HS-27A (cell line): ENCODE results near the gene DOCK6.
"Not testable (repeated sequence)": the region's sequence is repeated elsewhere in the genome, so short reads cannot be mapped to it uniquely, and the experiment has no call there.

ENCODE experiments used
- DNase-seq: peaks from one replicate; pipeline ENCODE4 v3.0.0-alpha.2; 2012; ENCODE audit warnings: low read depth, missing footprints

DOCK6 gene

DNA sequence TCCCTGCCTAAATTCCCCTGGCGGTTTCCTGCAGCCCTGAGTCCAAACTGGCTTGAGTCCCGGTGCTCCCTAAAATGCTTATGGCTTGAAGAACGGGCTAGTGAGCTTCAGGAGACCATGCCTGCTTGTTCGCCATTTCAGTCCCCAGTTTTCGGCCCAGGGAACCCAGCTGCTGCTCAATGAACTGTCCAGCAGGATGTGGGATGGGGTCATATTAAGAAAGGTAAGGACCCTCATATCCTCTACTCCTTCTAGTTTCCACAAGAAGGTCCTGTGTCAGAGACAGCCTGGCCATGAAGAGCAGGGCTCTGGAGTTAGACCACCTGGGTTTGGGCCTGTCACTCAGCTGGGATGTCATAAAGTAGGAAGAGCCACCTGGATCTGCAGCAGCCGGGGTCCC, 89.7 kb downstream of the DOCK6 start:
- DNase-seq: no peak

- DNase-seq: no peak
Observed at GRCh38 chr19:11171144-11171543, 91.2 kb downstream of the DOCK6 start.

GRCh38 chr19:11169896-11170678, 92.2 kb downstream of the DOCK6 start:
- DNase-seq: no peak

DNA sequence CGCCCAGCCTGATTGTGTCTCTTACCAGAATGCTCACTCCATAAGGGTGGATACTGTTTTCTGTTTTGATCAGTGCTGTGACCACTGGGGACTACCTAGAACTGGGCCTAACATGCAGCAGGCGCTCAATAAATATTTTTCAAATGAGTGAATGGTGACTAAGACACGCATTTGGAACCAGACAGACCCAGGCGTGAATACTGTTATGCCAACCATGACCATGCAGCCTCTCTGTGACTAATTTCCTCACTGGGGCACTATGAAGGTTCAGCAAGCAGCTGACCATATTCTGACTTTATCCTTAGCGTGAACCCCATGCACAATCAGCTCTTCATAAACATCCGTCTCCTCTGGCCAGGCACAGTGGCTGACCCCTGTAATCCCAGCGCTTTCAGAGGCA, 93.8 kb downstream of the DOCK6 start:
- DNase-seq: peak; percentile 88

DNA sequence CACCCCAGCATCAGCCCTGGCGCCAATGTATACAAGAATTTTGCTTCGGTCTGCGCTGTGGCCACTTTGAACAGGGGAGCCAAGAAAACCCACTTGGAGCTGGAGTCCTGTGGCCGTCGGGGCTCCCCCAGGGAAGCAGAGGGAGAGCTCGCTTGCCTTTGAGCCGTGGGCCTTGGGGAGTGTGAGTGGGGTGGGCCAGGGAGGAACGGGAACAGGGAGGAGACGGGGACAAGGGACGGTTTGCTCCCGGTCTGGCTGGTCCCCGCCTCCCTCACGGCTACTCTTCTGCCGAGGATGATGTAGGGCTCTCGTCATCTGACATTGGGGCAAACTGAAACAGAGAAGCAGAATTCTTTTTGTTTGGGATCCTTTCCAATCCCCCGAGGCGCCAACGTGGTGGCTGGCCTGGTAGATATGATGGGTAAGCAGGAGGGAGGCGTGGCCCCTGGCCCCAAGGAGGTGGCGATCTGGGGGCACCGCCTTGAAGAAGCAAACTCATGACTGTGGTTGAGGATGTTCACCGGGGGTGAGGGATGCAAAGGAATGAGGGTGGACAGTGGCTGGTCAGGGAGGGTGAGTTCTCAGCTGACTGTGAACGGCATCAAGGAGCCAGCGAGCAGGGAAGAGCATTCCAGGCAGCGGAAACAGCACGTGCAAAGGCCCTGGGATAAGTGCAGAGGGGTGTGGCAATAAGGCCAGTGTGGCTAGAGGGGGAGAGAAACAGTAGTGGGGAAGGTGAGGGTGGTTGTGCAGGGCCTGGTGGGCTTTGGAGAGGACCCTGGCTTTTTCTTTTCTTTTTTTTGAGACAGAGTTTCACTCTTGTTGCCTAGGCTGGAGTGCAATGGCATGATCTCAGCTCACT, 95.8 kb downstream of the DOCK6 start:
- no peak for DNase-seq

DNA sequence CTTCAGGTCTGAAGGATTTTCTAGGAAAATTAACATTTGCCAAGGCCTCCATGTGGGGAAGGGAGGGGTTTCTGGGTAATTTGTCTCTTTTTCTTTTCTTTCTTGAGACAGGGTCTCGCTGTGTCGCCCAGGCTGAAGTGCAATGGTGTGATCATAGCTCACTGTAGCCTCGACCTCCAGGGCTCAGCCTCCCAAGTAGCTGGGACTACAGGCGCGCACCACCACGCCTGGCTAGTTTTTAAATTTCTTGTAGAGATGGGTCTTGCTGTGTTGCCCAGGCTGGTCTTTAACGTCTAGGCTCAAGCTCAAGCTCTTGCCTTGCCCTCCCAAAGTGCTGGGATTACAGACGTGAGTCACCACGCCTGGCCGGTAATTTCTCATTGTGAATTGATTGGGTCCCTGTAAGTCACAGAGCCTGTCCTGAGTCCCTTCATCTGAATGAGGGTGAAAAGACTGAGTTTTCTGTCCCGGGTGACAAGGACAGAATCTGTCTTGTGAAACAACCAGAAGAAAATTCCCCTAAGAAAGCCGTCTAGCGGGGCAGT, 96.8 kb downstream of the DOCK6 start:
- no peak for DNase-seq

DNA sequence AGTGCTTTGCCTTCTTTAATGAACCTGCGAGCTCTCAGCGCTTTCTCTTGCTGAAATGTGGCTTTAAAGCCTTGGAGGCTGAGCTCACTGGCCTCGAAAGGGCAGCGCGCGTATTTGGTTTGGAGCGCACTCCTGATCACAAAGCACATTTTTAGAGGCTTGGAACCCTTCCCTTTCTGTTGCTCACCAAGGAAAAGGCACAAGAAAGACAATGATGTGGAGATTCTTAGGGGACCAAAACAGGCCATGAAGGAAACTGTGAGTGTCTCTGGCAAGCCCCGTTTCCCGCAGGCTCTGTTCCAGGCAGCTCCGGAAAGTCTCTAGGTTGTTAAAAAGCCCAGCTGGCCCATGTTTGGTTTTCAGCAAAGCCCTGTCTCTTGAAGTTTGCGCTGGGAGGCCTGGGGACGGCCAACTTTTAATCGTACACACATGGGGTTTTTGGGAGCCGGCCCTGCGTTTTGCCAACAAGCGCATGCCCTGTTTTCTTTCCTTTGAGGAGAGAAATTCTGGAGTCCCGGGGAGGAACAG, 97.4 kb downstream of the DOCK6 start:
- no peak for DNase-seq

GRCh38 chr19:11164296-11164695, 98.0 kb downstream of the DOCK6 start:
- no peak for DNase-seq

- not testable (repeated sequence) for DNase-seq
Observed at GRCh38 chr19:11160440-11160768, 101.9 kb downstream of the DOCK6 start.

DNA sequence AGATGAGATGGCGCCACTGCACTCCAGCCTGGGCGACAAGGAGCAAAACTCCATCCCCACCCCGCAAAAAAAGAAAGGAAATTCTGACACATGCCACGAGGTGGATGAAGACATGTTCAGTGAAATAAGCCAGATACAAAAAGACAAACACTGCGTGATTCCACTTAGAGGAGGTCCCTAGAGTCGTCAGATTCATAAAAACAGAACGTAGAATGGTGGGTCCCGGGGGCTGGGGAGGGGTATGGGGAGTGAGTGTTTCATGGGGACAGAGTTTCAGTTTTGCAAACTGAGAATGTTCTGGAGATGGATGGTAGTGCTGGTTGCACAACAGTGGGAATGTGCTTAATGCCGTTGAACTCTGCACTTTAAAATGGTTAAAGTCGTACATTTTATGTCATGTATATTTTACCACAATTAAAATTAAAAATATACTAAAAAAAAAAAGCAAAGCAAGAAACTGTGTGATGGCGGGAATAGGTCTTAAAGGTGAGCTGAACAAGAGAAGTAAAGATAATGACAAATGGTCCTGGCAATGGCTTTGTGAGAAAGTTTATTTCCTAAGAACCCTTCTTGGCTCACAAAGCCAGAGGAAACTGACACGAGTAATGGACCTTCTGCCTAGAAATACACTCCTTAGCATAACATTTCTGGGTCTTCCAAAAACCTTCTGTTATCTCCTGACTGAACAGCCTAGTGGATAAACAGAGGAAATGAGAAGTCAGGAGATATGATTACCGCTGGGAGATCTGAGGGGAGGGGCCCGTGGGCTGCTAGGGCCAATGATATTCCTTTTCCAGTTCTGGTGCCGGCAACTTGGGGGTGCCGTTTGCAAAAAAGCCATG, 102.5 kb downstream of the DOCK6 start:
- no peak for DNase-seq

DNA sequence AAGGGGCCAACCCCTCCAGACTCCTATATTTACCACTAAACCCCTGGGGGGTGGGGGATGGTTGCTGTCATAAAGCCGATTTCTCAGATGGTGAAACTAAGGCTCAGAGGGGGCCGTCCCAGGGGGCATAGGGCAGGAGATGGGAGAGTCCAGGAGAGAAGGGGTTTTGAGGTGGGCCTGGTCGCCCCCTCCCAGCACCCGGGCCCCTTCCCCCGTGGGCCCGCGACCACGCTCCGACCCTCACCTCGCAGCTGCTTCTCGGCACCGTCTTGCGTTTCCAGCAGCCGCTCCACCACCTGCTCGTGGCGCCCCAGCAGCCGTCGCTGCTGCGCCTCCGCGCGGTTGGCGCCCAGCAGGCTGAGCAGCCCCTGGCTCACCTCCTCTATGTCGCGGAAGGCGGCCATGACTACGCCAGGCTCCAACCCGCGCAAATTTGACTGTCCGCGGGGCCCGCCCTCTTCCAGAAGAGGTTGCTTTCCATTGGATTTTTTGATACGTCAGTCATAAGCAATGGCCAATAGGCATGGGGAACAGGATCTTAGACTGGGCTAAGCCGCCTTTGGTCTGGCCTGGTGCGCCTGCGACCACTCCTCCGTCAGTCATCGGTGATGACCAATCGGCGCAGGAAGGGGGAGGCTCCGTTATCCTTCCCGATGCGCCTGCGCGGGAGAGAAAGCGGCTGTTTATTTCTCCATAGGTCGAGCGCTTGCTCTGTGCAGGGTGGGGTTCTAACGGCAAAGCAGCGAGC, 106.8 kb downstream of the DOCK6 start, which contains the start of gene SPC24:
TSS of gene SPC24 (minus strand) at position 410 of the 748 bp plus-strand sequence. CDS start at position 404, 6 bp downstream.
- DNase-seq: peak; percentile 94

GRCh38 chr19:11154683-11155047, 107.7 kb downstream of the DOCK6 start:
- DNase-seq: no peak

- no peak for DNase-seq
Observed at GRCh38 chr19:11152318-11153062, 109.8 kb downstream of the DOCK6 start.

DNA sequence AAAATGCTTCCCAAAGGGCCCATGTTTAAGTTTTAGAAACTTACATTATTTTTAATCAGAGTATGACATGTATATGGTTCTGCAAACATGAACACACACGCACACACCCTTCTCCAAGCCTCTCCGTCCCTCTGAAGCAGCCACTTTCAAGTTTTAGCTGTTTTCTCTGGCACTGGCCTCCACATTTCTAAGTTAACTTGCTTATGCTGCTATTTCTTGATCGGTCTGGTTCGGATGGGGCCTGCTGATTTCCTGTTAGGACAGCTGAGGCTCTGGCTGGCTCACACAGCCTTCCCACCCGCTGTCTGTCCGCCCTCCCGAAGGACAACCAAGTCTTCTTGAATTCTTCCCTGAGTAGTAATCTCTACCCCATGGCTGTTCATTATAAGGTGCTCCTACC, 111.1 kb downstream of the DOCK6 start:
- no peak for DNase-seq
